Adrenal gland (tissue), 12 donors: ENCODE data around the gene MORN1. TPM values are rescaled to one million over a fixed set of nuclear protein-coding genes. Genes with fewer than 3 reads are reported as not detected.

Experiments
- DNase-seq, 7 donors: peaks; one replicate each; pipeline ENCODE4 v3.0.0-alpha.2; 2019 to 2020
- H3K27ac ChIP-seq, 5 donors: fragments of 200-600 bp; sonication (generic) in 4 of 5; 1 replicate in 3 of 5; 2 replicates in 2 of 5; pipeline versions ENCODE4 v1.5.1 to v1.8.0; 2016 to 2020; ENCODE audit warnings: mild to moderate bottlenecking in 1 of 5
- H3K27me3 ChIP-seq: fragments of 200-600 bp; 2 replicates; pipeline ENCODE4 v1.8.0; 2021
- H3K36me3 ChIP-seq, 2 donors: fragments of 200-600 bp; replicated peaks in 1 of 2; 1 replicate in 1 of 2; 2 replicates in 1 of 2; pipeline versions ENCODE4 v1.5.1 to v1.8.0; 2018 to 2022
- H3K4me1 ChIP-seq, 2 donors: fragments of 200-600 bp; replicated peaks in 1 of 2; 1 replicate in 1 of 2; 2 replicates in 1 of 2; pipeline versions ENCODE4 v1.5.1 to v1.8.0; 2018 to 2021
- H3K4me3 ChIP-seq, 4 donors: fragments of 200-600 bp; sonication (generic) in 3 of 4; one replicate each; pipeline ENCODE4 v1.5.1; 2016 to 2018
- H3K9me3 ChIP-seq, 3 donors: fragments of 200-600 bp; sonication (generic) in 1 of 3; replicated peaks in 1 of 3; 1 replicate in 2 of 3; 2 replicates in 1 of 3; pipeline versions ENCODE4 v1.5.1 to v1.8.0; 2016 to 2021
- CTCF ChIP-seq, 6 experiments: fragments of 450-650 bp in 4 of 6; fragments of 200-600 bp in 2 of 6; sonication (generic) in 1 of 6; IDR thresholded peaks; 1 replicate in 5 of 6; 2 replicates in 1 of 6; pipeline versions ENCODE4 v1.5.1 to v1.8.0; 2016 to 2021; ENCODE audit warnings: antibody characterized with exemption in 6 of 6, mild to moderate bottlenecking in 2 of 6, moderate library complexity in 1 of 6
- POLR2A ChIP-seq, 2 donors: fragments of 450-650 bp; IDR thresholded peaks; one replicate each; pipeline ENCODE4 v1.6.1; 2017; ENCODE audit warnings: antibody characterized with exemption in 2 of 2, mild to moderate bottlenecking in 2 of 2, moderate library complexity in 1 of 2
- WGBS, 4 donors: extraction: QIAGEN DNeasy Blood & Tissue Kit in 2 of 4; methylation state at CpG; one replicate each; pipeline versions ENCODE4 v1.1.5 to v1.1.7; 2013 to 2017; 5-methylcytosine and 5-hydroxymethylcytosine counted together
- intact Hi-C, 2 donors: fragments of 100-400 bp; cut with DNase I; formaldehyde crosslinking; loops; one replicate each; pipeline versions ENCODE4 v1.14.1 to v1.15.0; 2022 to 2023
- polyA plus RNA-seq, 3 donors: library from polyadenylated mRNA; stranded (reverse); fragments of 200-250 nt in 2 of 3; fragments of 350-450 nt in 1 of 3; fragmentation: Illumina TruSeq in 1 of 3; extraction: RNeasy Lipid Tissue Mini Kit (QIAGEN cat#74804) in 1 of 3; gene quantifications; one replicate each; pipeline ENCODE4 v1.2.3, GENCODE V29; 2013 to 2014
- total RNA-seq, 9 donors: library from RNA; depleted of rRNA in 4 of 9; stranded (reverse); fragments of >200 nt in 4 of 9; fragments of 120-200 nt in 1 of 9; fragmentation: NEBNext Ultra II Directional in 1 of 9; extraction: Animal tissue kit (Norgen Biotek cat#: 25700) in 1 of 9; gene quantifications; one replicate each; pipeline versions ENCODE4 v1.1.0 to v1.2.4, GENCODE V29; 2013 to 2023
- donor health status: healthy with polysubstance abuse.
- donor health status: Bipolar disorder and iron deficiency.
- donor health status: DM: yes; HTN: yes; CAD: no.
- donor health status: DM: no; HTN: no; CAD: no.
- donor health status: DM: no; HTN: no; CAD: no.
- donor health status: DM: yes; HTN: yes; CAD: no.

MORN1 gene
- total and polyA plus RNA-seq, 12 donors: 1.8 to 14.1 (median 8.7) TPM

- H3K4me1 ChIP-seq: no peaks in the 10 kb centered on the region
- H3K27ac ChIP-seq: no peak overlapping the region
- no peak overlapping the region for H3K4me3 ChIP-seq
- no peaks in the 10 kb centered on the region for H3K36me3 ChIP-seq
- intact Hi-C loops: loop anchor here in 1 of 2 donors (10.0 kb wide), 1 partner anchor 999 kb away; no protein-coding TSS in a partner anchor
- DNase-seq: no peak
- no peak for TF ChIP-seq CTCF (IDR thresholded peaks at IDR 0.05)
- TF ChIP-seq POLR2A (IDR thresholded peaks at IDR 0.05): no peak
- H3K9me3 ChIP-seq: no peaks in the 10 kb centered on the region
- H3K27me3 ChIP-seq: peaks cover 12% of the 10 kb centered on the region
- WGBS, 4 donors: 59 to 73% (median 70%) methylated on average over 11 of the region's 11 CpGs
Observed at GRCh38 chr1:2425892-2426291, 34.5 kb upstream of the MORN1 start.

GRCh38 chr1:2422523-2422922 is 31.2 kb upstream of the MORN1 start:
- no peak for DNase-seq
- Histone ChIP-seq H3K27ac (no peak overlapping the region), H3K9me3 (no peaks in the 10 kb centered on the region), H3K4me1 (no peaks in the 10 kb centered on the region), H3K36me3 (no peaks in the 10 kb centered on the region), H3K27me3 (peaks cover 31% of the 10 kb centered on the region), H3K4me3 (no peak overlapping the region)
- intact Hi-C loops: loop anchor here in 1 of 2 donors (10.0 kb wide), 1 partner anchor 1002 kb away; no protein-coding TSS in a partner anchor
- no peak for TF ChIP-seq CTCF (IDR thresholded peaks at IDR 0.05)
- 69 to 87% (median 87%) methylated on average over 4 of the region's 4 CpGs for whole genome bisulfite sequencing, 4 donors

GRCh38 chr1:2419416-2419815 is 28.1 kb upstream of the MORN1 start:
- Histone ChIP-seq H3K4me1 (peaks cover 0 to 2% of the 10 kb centered on the region in 2 donors), H3K36me3 (no peaks in the 10 kb centered on the region), H3K27me3 (peaks cover 34% of the 10 kb centered on the region), H3K27ac (no peak overlapping the region), H3K9me3 (no peaks in the 10 kb centered on the region), H3K4me3 (no peak overlapping the region)
- 74 to 79% (median 74%) methylated on average over 6 to 16 of the region's 16 CpGs; no CpG with 5 or more reads in 1 of the 4 donors for WGBS, 4 donors
- intact Hi-C loops: loop anchor here in 1 of 2 donors (5.0 to 10.0 kb wide), 2 partner anchors 128 to 225 kb away; no protein-coding TSS in a partner anchor
- DNase-seq: no peak
- TF ChIP-seq CTCF (IDR thresholded peaks at IDR 0.05) (no peak), POLR2A (IDR thresholded peaks at IDR 0.05) (no peak)

DNA sequence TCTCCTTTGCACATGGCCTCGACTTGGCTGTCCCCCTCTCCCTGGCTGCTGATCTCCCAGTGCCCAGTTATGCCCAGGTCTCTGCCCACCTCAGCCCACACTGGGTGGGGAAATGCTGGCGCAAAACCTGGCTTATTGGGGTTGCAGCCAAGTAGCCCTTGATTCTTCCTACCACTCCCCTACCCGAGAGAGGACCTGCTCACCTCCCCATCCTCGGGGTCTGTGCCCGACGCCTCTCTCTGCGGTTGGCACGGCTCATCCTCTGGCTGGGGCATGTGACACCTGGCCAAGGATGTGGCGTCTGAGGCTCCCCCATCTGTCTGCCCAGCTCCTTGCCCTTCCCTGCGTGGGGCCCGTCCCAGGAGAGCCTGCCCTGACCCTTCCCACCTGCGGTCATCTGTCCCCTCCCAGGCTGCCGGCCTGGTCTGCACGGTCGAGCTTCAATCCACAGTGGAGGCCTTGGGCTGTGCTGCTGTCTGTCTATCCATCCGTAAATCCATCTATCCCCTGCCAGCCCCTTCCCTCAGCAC is 27.5 kb upstream of the MORN1 start:
- H3K36me3 ChIP-seq: no peaks in the 10 kb centered on the region
- no peak for TF ChIP-seq POLR2A (IDR thresholded peaks at IDR 0.05)
- no peaks in the 10 kb centered on the region for H3K9me3 ChIP-seq
- H3K27ac ChIP-seq: no peak overlapping the region
- no peak overlapping the region for H3K4me3 ChIP-seq
- no peak for DNase-seq
- peaks cover 34% of the 10 kb centered on the region for H3K27me3 ChIP-seq
- intact Hi-C loops: loop anchor here in 1 of 2 donors (5.0 to 10.0 kb wide), 2 partner anchors 128 to 226 kb away; no protein-coding TSS in a partner anchor
- WGBS, 4 donors: 55 to 62% (median 59%) methylated on average over 15 to 16 of the region's 16 CpGs
- H3K4me1 ChIP-seq: peaks cover 0 to 8% of the 10 kb centered on the region in 2 donors

GRCh38 chr1:2417833-2418225 is 26.5 kb upstream of the MORN1 start:
- TF ChIP-seq CTCF (IDR thresholded peaks at IDR 0.05): no peak
- no peak for TF ChIP-seq POLR2A (IDR thresholded peaks at IDR 0.05)
- no peaks in the 10 kb centered on the region for H3K9me3 ChIP-seq
- intact Hi-C loops: loop anchor here in 1 of 2 donors (5.0 to 10.0 kb wide), 2 partner anchors 129 to 227 kb away; no protein-coding TSS in a partner anchor
- no peak overlapping the region for H3K27ac ChIP-seq
- no peak for DNase-seq
- 48 to 80% (median 60%) methylated on average over 3 to 14 of the region's 14 CpGs for WGBS, 4 donors
- peaks cover 34% of the 10 kb centered on the region for H3K27me3 ChIP-seq
- H3K36me3 ChIP-seq: no peaks in the 10 kb centered on the region
- H3K4me3 ChIP-seq: no peak overlapping the region
- H3K4me1 ChIP-seq: peaks cover 5 to 17% of the 10 kb centered on the region in 2 donors
